H1 (cell line): ENCODE data around the gene HDHD3. TPM values are rescaled to one million over a fixed set of nuclear protein-coding genes. Genes with fewer than 3 reads are reported as not detected.

Source experiments
- CTCF ChIA-PET: fragments of 300-600 bp; sonication (Branson Sonifier 250); formaldehyde crosslinking; loops from one replicate; lab custom pipeline; 2021; ENCODE audit not compliant: partially characterized antibody; lab: Charles Lee
- POLR2A ChIA-PET: fragments of 300-600 bp; sonication (Branson Sonifier 250); formaldehyde crosslinking; loops from one replicate; lab custom pipeline; 2021; ENCODE audit warnings: inconsistent platforms; ENCODE audit not compliant: partially characterized antibody; lab: Charles Lee
- DNase-seq, 2 experiments: peaks; one replicate each; pipeline versions ENCODE4 v3.0.0 to v3.0.0-alpha.2; 2010 to 2022; ENCODE audit warnings: low spot score in 2 of 2, low read depth in 1 of 2, mixed read lengths in 1 of 2
- FAIRE-seq: peaks from 2 replicates; lab custom pipeline; 2011; peaks lifted over from hg19 to GRCh38; lab: Jason Lieb, UNC
- H2AFZ ChIP-seq: 2 replicates; pipeline ENCODE4 v1.8.1; 2012; ENCODE audit warnings: low read length, inconsistent platforms
- H2AK5ac ChIP-seq: 2 replicates; pipeline ENCODE4 v1.6.1; 2013; ENCODE audit warnings: low read depth, low read length
- H2BK120ac ChIP-seq: replicated peaks from 2 replicates; pipeline ENCODE3; 2013; ENCODE audit warnings: low read depth, low read length, inconsistent platforms
- H2BK12ac ChIP-seq: 2 replicates; pipeline ENCODE4 v1.6.1; 2013; ENCODE audit warnings: low read depth, low read length
- H2BK15ac ChIP-seq: 2 replicates; pipeline ENCODE4 v1.6.1; 2013; ENCODE audit warnings: low read length
- H2BK20ac ChIP-seq: 2 replicates; pipeline ENCODE4 v1.6.1; 2013; ENCODE audit warnings: low read length
- H2BK5ac ChIP-seq: 2 replicates; pipeline ENCODE4 v1.6.1; 2013; ENCODE audit warnings: low read depth, low read length
- H3K14ac ChIP-seq: 2 replicates; pipeline ENCODE4 v1.6.1; 2013; ENCODE audit warnings: inconsistent platforms; ENCODE audit not compliant: insufficient read length
- H3K18ac ChIP-seq: 2 replicates; pipeline ENCODE4 v1.6.1; 2013; ENCODE audit warnings: low read length; ENCODE audit errors: extremely low read depth
- H3K23ac ChIP-seq: 2 replicates; pipeline ENCODE4 v1.6.1; 2013; ENCODE audit warnings: inconsistent platforms; ENCODE audit not compliant: insufficient read length
- H3K23me2 ChIP-seq: 2 replicates; pipeline ENCODE4 v1.6.1; 2013; ENCODE audit warnings: low read depth, low read length
- H3K27ac ChIP-seq: 2 replicates; pipeline ENCODE4 v1.6.1; 2011; ENCODE audit warnings: low read depth, low read length, inconsistent platforms
- H3K27me3 ChIP-seq, 4 experiments: replicated peaks in 1 of 4; 1 replicate in 1 of 4; 2 replicates in 3 of 4; pipeline versions ENCODE4 v1.6.1 to v1.8.1; 2011 to 2013; ENCODE audit warnings: low read length in 3 of 4, mild to moderate bottlenecking in 3 of 4, inconsistent platforms in 2 of 4, mixed read lengths in 2 of 4, moderate library complexity in 1 of 4; ENCODE audit not compliant: control insufficient read depth in 3 of 4, insufficient read depth in 3 of 4; ENCODE audit errors: extremely low read depth in 1 of 4
- H3K36me3 ChIP-seq, 4 experiments: 2 replicates each; pipeline versions ENCODE4 v1.6.1 to v1.8.1; 2011 to 2013; ENCODE audit warnings: mild to moderate bottlenecking in 4 of 4, low read length in 3 of 4, moderate library complexity in 2 of 4, control low read depth in 1 of 4, inconsistent platforms in 1 of 4; ENCODE audit not compliant: insufficient read depth in 4 of 4, control insufficient read depth in 2 of 4
- H3K4ac ChIP-seq: replicated peaks from 2 replicates; pipeline ENCODE3; 2013; ENCODE audit warnings: low read length, low read depth, mixed read lengths, inconsistent platforms; ENCODE audit not compliant: insufficient read length
- H3K4me1 ChIP-seq, 4 experiments: replicated peaks in 1 of 4; 1 replicate in 1 of 4; 2 replicates in 3 of 4; pipeline versions ENCODE4 v1.6.1 to v1.8.1; 2011 to 2013; ENCODE audit warnings: low read length in 3 of 4, inconsistent platforms in 2 of 4, mixed read lengths in 1 of 4; ENCODE audit not compliant: insufficient read depth in 4 of 4, control insufficient read depth in 3 of 4
- H3K4me2 ChIP-seq, 2 experiments: 2 replicates each; pipeline versions ENCODE4 v1.6.1 to v1.8.1; 2011 to 2013; ENCODE audit warnings: low read depth in 2 of 2, low read length in 2 of 2, control low read depth in 1 of 2, inconsistent platforms in 1 of 2, mild to moderate bottlenecking in 1 of 2; ENCODE audit not compliant: insufficient read depth in 1 of 2
- H3K4me3 ChIP-seq, 4 experiments: fragments of 200-600, 300-600 bp in 1 of 4; sonication (generic), shearing (Covaris generic), sonication (Bioruptor Twin) in 1 of 4; 2 replicates each; pipeline versions ENCODE4 v1.5.1 to v1.8.1; 2011 to 2016; ENCODE audit warnings: low read length in 4 of 4, low read depth in 3 of 4, control low read depth in 2 of 4, inconsistent platforms in 2 of 4, mild to moderate bottlenecking in 2 of 4, mixed read lengths in 1 of 4, moderate library complexity in 1 of 4; ENCODE audit not compliant: insufficient read depth in 2 of 4; ENCODE audit errors: extremely low read depth in 1 of 4
- H3K56ac ChIP-seq: replicated peaks from 2 replicates; pipeline ENCODE3; 2013; ENCODE audit warnings: low read depth, mild to moderate bottlenecking, mixed read lengths, low read length, inconsistent platforms; ENCODE audit not compliant: insufficient read length
- H3K79me1 ChIP-seq: 2 replicates; pipeline ENCODE4 v1.6.1; 2013; ENCODE audit warnings: low read depth, low read length, control low read depth
- H3K79me2 ChIP-seq, 2 experiments: 2 replicates each; pipeline versions ENCODE4 v1.6.1 to v1.8.1; 2012 to 2013; ENCODE audit warnings: low read length in 2 of 2, mild to moderate bottlenecking in 2 of 2, inconsistent platforms in 1 of 2; ENCODE audit not compliant: insufficient read depth in 2 of 2, control insufficient read depth in 1 of 2
- H3K9ac ChIP-seq, 4 experiments: replicated peaks in 1 of 4; 1 replicate in 1 of 4; 2 replicates in 3 of 4; pipeline versions ENCODE4 v1.6.1 to v1.8.1; 2011 to 2013; ENCODE audit warnings: low read depth in 3 of 4, low read length in 3 of 4, control low read depth in 2 of 4, mild to moderate bottlenecking in 2 of 4, moderate library complexity in 2 of 4, inconsistent platforms in 1 of 4; ENCODE audit errors: extremely low read depth in 1 of 4
- H3K9me3 ChIP-seq, 2 experiments: 2 replicates each; pipeline versions ENCODE4 v1.6.1 to v1.8.1; 2012 to 2013; ENCODE audit warnings: mild to moderate bottlenecking in 2 of 2, moderate library complexity in 2 of 2, control low read depth in 1 of 2, inconsistent platforms in 1 of 2, low read depth in 1 of 2, low read length in 1 of 2, mixed read lengths in 1 of 2; ENCODE audit not compliant: insufficient read depth in 2 of 2
- H4K20me1 ChIP-seq, 2 experiments: replicated peaks in 1 of 2; 2 replicates each; pipeline versions ENCODE3 to v1.8.1; 2011 to 2013; ENCODE audit warnings: inconsistent platforms in 2 of 2, low read length in 2 of 2, mild to moderate bottlenecking in 1 of 2; ENCODE audit not compliant: insufficient read depth in 2 of 2, control insufficient read depth in 1 of 2
- H4K5ac ChIP-seq: 2 replicates; pipeline ENCODE4 v1.6.1; 2013; ENCODE audit warnings: low read length, low read depth, mixed read lengths, inconsistent platforms; ENCODE audit not compliant: insufficient read length
- H4K8ac ChIP-seq: 2 replicates; pipeline ENCODE4 v1.8.0; 2013; ENCODE audit warnings: mild to moderate bottlenecking, moderate library complexity, low read length, inconsistent platforms; ENCODE audit not compliant: insufficient read depth; ENCODE audit errors: extremely low read depth
- H4K91ac ChIP-seq: replicated peaks from 2 replicates; pipeline ENCODE3; 2013; ENCODE audit warnings: low read length, mixed read lengths, inconsistent platforms; ENCODE audit not compliant: insufficient read length
- ASH2L ChIP-seq: fragments of 200-600, 300-600 bp; sonication (generic); IDR thresholded peaks from one replicate; pipeline ENCODE4 v1.7.1; 2017; ENCODE audit warnings: low read length
- CHD1 ChIP-seq: IDR thresholded peaks from 2 replicates; pipeline ENCODE4 v1.6.1; 2012; ENCODE audit warnings: low read depth, low read length, improper control_type of control experiment
- CREB1 ChIP-seq: IDR thresholded peaks from 2 replicates; pipeline ENCODE4 v1.6.1; 2012; ENCODE audit warnings: inconsistent platforms
- GABPA ChIP-seq: IDR thresholded peaks from 2 replicates; pipeline ENCODE4 v1.6.1; 2011; ENCODE audit warnings: mild to moderate bottlenecking, low read length, moderate library complexity, borderline replicate concordance; ENCODE audit not compliant: insufficient read depth
- KDM5A ChIP-seq: fragments of 200-600 bp; IDR thresholded peaks from 2 replicates; pipeline ENCODE4 v1.7.1; 2012; ENCODE audit warnings: mild to moderate bottlenecking, low read length, inconsistent platforms, mixed read lengths
- NANOG ChIP-seq: IDR thresholded peaks from 2 replicates; pipeline ENCODE4 v1.6.1; 2011; ENCODE audit warnings: low read length, low read depth, mild to moderate bottlenecking, inconsistent platforms; ENCODE audit not compliant: insufficient read depth, poor library complexity, severe bottlenecking
- PHF8 ChIP-seq: fragments of 200-600 bp; sonication (generic); conservative IDR thresholded peaks from 2 replicates; pipeline ENCODE4 v1.7.1; 2012; ENCODE audit warnings: low read depth, mild to moderate bottlenecking, inconsistent platforms, low read length, moderate library complexity
- SAP30 ChIP-seq: fragments of 300-600 bp; sonication (generic); IDR thresholded peaks from 2 replicates; pipeline ENCODE4 v1.7.1; 2012; ENCODE audit warnings: low read length, moderate library complexity, mild to moderate bottlenecking, inconsistent platforms; ENCODE audit not compliant: insufficient read depth, insufficient replicate concordance
- SIN3A ChIP-seq, 2 experiments: IDR thresholded peaks in 1 of 2; conservative IDR thresholded peaks in 1 of 2; 2 replicates each; pipeline ENCODE4 v1.6.1; 2011 to 2012; ENCODE audit warnings: low read length in 2 of 2, improper control_type of control experiment in 1 of 2, low read depth in 1 of 2, mild to moderate bottlenecking in 1 of 2
- TAF7 ChIP-seq: optimal IDR thresholded peaks from 2 replicates; pipeline ENCODE3; 2011; ENCODE audit warnings: low read depth, mild to moderate bottlenecking, inconsistent platforms, low read length, moderate library complexity, borderline replicate concordance
- WGBS, 2 experiments: shearing (Covaris generic) in 1 of 2; methylation state at CpG; one replicate each; pipeline versions ENCODE4 v1.1.6 to v1.1.7; 2013 to 2015; ENCODE audit warnings: low lambda C conversion rate in 2 of 2, mixed read lengths in 2 of 2, inconsistent platforms in 1 of 2, low coverage in 1 of 2, missing lambda C conversion rate in 1 of 2; ENCODE audit not compliant: insufficient replicate concordance in 2 of 2, insufficient coverage in 1 of 2, insufficient read length in 1 of 2; ENCODE audit errors: extremely low coverage in 1 of 2, missing lambda C conversion rate in 1 of 2; 5-methylcytosine and 5-hydroxymethylcytosine counted together
- polyA plus RNA-seq, 7 experiments: library from polyadenylated mRNA; depleted of rRNA in 3 of 7; stranded (reverse) in 5 of 7; unstranded in 2 of 7; fragments of >200 nt in 5 of 7; fragments of 200-250 nt in 2 of 7; gene quantifications; 1 replicate in 5 of 7; 2 replicates in 1 of 7; 4 replicates in 1 of 7; pipeline versions ENCODE4 v1.2.1 to v1.2.3, GENCODE V29; 2011 to 2013; ENCODE audit warnings: missing spikeins in 2 of 7, mixed read lengths in 2 of 7
- total RNA-seq: library from RNA; stranded (reverse); fragmentation: NEBNext Ultra II Directional; extraction: Animal tissue kit (Norgen Biotek cat#: 25700); gene quantifications from 2 replicates; pipeline ENCODE4 v1.2.1, GENCODE V29; 2021

Gene HDHD3
- total and polyA plus RNA-seq, 2 of the 8 experiments (the other 6 are each of a cell fraction or from before 2014, with no cell fraction given): 12.1 to 25.3 TPM

DNA sequence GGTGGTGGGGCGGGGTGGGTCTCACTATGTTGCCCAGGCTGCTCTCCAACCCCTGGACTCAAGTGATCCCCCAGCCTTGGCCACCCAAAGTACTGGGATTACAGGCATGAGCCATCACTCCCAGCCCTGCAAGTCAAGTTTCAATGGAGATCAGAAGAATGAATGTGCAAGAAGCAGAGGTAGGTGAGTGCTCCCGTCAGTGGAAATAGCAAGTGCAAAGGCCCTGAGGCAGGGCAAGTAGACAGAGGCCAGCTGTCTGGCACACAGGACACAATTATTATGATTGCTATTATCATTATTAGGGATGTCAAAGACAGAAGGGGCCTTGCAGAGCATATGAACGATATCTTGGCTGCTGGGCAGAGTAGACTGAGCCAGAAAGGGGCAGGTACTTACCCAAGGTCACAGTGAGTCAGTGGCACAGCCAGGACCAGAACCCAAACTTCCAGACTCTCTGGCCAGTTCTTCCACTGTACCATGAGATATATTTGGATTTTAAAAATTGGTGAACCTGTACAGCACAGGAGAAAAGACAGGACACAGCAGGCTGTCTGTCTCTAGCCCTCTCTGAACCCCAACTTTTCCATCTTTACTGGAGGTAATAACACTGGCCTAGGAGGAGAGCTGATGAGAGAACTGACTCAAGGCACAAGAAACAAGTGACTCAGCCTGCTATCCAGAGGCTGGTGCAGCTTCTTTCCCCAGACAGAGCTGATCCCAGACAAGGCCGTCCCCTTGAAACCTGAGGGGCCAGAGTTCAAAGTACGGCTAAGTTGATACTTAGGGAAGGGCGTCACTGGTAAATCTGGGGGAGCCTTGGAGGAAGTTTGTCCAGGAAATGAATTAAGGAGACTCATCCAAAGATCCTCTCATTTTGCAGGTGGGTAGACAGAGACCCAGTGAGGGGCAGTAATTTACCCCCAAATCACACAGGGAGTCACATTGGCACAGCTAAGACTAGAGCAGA lies 1.4 kb downstream of the HDHD3 start:
- H2BK15ac ChIP-seq: no peak overlapping the region
- no peak overlapping the region for H4K5ac ChIP-seq
- no peak overlapping the region for H3K9ac ChIP-seq
- 89% methylated on average over 5 of the region's 6 CpGs; no CpG with 5 or more reads in 1 of the 2 experiments for WGBS, 2 experiments
- peaks cover 0 to 5% of the 10 kb centered on the region in 2 experiments; a peak in 1 of 4 replicates for H3K79me2 ChIP-seq
- H3K9me3 ChIP-seq: no peaks in the 10 kb centered on the region
- no peaks in the 10 kb centered on the region; a peak in 1 of 7 replicates for H3K27me3 ChIP-seq
- DNase-seq (no peak), FAIRE-seq (no peak)
- H4K91ac ChIP-seq: no peak overlapping the region
- no peak overlapping the region for H2BK12ac ChIP-seq
- H3K4me1 ChIP-seq: peaks cover 0 to 5% (median 2%) of the 10 kb centered on the region in 4 experiments; a peak in 3 of 7 replicates
- peaks cover 3% of the 10 kb centered on the region; the same call in 1 of the 2 replicates for H3K23me2 ChIP-seq
- H2AK5ac ChIP-seq: no peak overlapping the region
- H3K14ac ChIP-seq: no peak overlapping the region
- no peak overlapping the region for H3K27ac ChIP-seq
- no peak overlapping the region for H2AFZ ChIP-seq
- H3K56ac ChIP-seq: no peak overlapping the region
- H2BK20ac ChIP-seq: no peak overlapping the region
- no peak overlapping the region for H3K23ac ChIP-seq
- POLR2A ChIA-PET: interaction anchor here (1.0 to 2.2 kb wide), 4 partner anchors 13 to 48 kb away, joined by 3 to 11 read pairs (median 5); partner anchors contain the start of gene WDR31
- peaks cover 0 to 2% of the 10 kb centered on the region in 2 experiments for H4K20me1 ChIP-seq
- H3K4me3 ChIP-seq: peak overlapping the region in 1 of 4 experiments; percentile 98; a peak in 2 of 8 replicates
- CTCF ChIA-PET: interaction anchor here (0.6 to 1.8 kb wide), 9 partner anchors 9 to 204 kb away, joined by 3 to 4 read pairs (median 3); no protein-coding TSS in a partner anchor
- peak overlapping the region; percentile 2 to 56; a peak in 2 of 4 replicates for H3K4me2 ChIP-seq
- no peak overlapping the region for H3K4ac ChIP-seq
- no peak overlapping the region for H4K8ac ChIP-seq
- no peak overlapping the region for H2BK120ac ChIP-seq
- no peak overlapping the region for H2BK5ac ChIP-seq
- no peaks in the 10 kb centered on the region for H3K79me1 ChIP-seq
- H3K18ac ChIP-seq: no peak overlapping the region
- peaks cover 0 to 19% (median 2%) of the 10 kb centered on the region in 4 experiments; a peak in 4 of 8 replicates for H3K36me3 ChIP-seq
- TF ChIP-seq SIN3A (conservative IDR thresholded peaks at IDR 0.05 in 1 of 2, IDR thresholded peaks at IDR 0.05 in 1 of 2; ENCODE audit: low read depth in 1 of 2, low read length in 2 of 2): no peak
- no peak for TF ChIP-seq CHD1
- TF ChIP-seq NANOG: no peak
- no peak for TF ChIP-seq GABPA
- TF ChIP-seq SAP30: no peak
- no peak for TF ChIP-seq PHF8
- no peak for TF ChIP-seq TAF7
- no peak for TF ChIP-seq CREB1
- TF ChIP-seq KDM5A: no peak
- no peak for TF ChIP-seq ASH2L
